Measurements from ENCODE around the gene TMEM145.
"Not testable (repeated sequence)": the region's sequence is repeated elsewhere in the genome, so short reads cannot be mapped to it uniquely, and the experiment has no call there.

The TMEM145 gene

GRCh38 chr19:42316223-42317211, 3.4 kb downstream of the TMEM145 start:
- DNase-seq, result no peak

DNA sequence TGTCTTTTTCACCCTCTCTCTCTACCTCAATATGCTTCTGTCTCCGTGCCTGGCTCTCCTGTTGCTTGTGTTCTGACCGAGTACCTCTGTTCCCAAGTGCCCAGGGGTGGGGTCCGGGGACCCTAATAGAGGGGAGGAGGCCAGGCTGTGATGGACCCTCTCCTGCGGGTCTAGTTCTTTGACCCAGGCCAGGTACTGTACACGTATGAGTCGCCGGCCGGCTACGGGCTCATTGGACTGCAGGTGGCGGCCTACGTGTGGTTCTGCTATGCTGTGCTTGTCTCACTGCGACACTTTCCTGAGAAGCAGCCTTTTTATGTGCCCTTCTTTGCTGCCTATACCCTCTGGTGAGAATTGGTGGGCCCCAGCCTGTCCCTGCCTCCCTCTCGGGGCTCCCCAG, 4.4 kb downstream of the TMEM145 start:
- no peak for DNase-seq

DNA sequence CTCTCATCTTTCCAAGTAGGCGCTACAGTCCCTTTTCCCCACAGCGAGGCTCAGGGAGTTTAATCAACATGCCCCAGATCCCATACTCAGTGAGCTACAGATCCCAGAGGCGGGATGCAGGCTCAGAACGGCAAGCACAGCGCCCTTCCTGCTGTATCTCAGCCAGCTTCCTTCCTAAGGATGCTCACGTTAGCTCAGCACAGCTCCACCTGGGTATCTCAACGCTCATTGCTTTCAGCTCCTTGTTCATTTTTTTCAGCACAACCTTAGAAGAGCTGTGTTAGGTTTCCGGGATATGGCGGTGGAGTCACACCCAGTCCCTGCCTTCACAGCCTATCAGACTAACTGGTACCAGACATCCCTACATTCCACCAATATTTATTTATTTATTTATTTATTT, 9.2 kb downstream of the TMEM145 start:
- DNase-seq, result no peak

DNA sequence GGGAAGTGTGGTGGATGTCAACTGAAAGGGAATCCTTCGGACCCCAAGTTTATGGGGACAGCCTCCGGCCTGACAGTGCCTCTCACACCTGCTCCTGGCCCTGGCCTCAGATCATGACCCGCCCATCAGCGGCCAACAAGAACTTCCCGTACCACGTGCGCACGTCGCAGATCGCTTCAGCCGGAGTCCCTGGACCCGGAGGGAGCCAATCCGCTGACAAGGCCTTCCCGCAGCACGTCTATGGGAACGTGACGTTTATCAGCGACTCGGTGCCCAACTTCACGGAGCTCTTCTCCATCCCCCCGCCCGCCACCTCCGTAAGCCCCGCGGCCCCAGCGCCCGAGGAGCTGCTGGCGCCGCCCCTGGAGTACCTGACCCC, 10.4 kb downstream of the TMEM145 start:
- no peak for DNase-seq

DNA sequence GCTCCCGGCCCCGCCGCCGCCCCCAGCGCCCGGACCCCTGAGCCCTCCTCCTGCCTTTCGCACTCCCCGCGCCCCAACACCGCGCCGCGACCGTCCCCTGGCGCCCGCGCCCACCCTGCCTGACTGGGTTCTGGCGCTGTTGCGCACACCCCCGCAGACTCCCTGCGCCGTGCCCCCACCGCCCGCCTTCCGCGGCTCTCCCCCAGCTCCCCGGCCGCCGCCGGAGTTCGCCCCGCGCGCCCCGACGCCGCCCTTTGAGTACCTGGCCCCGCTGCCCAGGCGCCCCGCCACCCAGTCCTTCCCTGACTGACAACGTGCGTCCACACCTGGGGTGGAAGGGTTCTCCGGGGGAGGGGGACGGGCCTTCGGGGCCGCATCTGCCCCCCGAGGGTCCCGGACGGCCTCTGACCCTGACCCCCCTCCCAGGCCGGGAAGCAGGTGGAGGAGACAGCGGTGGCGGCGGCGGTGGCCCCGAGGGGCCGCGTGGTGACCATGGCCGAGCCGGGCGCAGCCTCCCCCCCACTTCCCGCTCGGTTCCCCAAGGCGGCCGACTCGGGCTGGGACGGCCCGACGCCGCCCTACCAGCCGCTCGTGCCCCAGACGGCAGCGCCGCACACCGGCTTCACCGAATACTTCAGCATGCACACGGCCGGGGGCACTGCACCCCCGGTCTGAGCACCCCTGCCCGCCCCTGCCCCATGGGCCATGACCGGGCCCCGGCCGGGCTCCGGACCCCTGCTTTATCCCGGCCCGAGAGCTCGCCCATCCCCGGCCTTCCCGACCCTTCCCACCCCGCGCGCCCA, 10.9 kb downstream of the TMEM145 start:
- DNase-seq, result no peak

GRCh38 chr19:42324655-42325307, 11.7 kb downstream of the TMEM145 start:
- DNase-seq, result no peak

DNA sequence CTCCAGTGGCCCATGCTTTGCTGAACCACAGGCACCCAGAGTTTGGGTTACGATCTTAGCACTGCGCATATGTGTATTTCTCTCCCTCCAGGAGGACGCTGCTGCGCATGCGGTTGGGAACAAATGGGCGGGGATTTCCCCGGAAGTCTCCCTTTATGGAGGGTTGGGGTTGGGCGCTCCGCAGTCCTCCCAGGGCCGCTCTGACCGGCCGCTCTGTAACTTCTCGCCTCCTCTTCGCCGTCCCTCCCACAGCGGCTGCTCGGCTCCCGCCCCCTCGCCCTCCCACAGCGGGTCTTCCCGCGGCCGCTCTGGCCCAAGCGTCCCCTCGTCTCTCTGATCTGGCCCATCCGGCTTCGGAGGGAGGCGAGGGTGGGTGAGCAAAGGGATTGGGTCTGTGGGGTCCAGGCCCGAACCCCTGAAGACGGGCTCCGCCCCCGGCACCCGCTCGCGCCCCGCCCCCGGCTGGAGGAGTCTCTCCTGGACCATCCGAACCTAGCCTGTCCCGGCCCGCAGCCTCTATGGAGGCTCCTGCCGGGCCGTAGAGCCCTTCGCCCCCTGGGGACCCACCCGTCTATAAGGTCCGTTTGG, 12.3 kb downstream of the TMEM145 start, which contains the start of gene MEGF8:
MEGF8 (plus strand) TSS at position 328 of the 588 bp plus-strand sequence. CDS start 609 bp downstream, outside the sequence.
- DNase-seq, result peak; percentile 87 to 95

DNA sequence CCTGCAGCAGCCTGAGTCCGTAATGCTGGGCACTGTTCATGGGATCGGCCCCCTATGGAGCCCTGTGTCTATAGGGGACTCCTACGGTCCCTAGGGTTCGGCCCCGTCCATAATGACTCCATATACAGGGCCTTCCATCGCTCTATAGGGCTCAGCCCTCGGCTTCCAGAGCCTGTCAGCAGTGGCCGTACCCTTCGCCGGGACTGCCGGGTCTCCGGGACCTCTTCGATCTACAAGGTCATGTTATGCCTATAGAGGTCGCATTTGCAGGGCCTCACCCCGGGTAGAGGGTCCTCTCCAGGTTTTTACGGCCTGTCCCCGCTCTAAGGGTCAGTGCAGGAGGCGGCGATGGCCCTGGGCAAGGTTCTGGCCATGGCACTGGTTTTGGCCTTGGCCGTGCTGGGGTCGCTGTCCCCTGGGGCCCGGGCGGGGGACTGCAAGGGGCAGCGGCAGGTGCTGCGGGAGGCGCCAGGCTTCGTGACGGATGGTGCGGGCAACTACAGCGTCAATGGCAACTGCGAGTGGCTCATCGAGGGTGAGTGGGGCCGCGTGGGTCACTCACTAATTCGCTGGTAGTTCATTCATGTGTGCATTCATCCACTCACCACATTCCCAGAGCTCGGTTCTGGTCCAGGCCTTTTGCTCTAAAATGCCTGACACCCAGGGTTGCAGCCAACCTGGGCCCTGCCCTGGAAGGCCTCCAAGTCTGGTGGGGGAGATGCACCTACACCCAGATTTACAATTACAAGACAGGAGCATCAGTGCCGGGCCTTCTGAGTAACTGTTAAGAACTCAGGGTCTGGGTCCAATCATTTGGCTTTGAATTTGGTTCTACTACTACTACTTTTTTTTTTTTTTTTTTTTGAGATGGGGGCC, 13.0 kb downstream of the TMEM145 start:
- DNase-seq, result no peak

GRCh38 chr19:42326969-42327368, 13.9 kb downstream of the TMEM145 start:
- no peak for DNase-seq

- DNase-seq, result no peak
These were observed 14.3 kb downstream of the TMEM145 start for GRCh38 chr19:42327381-42327780.

DNA sequence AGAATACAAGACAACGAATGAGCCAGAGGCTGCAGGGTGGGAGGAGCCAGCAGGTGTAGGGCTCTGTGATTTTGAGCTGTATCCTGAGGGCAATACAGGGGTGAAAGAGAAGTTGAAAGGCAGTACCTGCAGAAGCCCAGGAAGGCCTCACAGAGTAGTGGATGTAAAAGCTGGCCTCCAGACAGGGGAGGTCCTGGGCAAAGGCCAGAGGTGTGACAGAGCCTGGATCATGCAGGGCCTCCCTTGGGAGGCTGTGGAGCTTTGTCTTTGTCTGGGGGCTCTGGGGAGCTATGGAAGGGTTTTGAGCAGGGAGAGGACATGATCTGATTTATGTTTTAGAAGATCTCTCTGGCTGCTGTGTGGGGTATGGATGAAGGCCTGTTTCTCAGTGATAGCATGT, 15.0 kb downstream of the TMEM145 start:
- DNase-seq, result no peak

GRCh38 chr19:42328854-42329253, 15.7 kb downstream of the TMEM145 start:
- DNase-seq, result no peak

- no peak for DNase-seq
These were observed 17.2 kb downstream of the TMEM145 start for GRCh38 chr19:42330241-42330711.

DNA sequence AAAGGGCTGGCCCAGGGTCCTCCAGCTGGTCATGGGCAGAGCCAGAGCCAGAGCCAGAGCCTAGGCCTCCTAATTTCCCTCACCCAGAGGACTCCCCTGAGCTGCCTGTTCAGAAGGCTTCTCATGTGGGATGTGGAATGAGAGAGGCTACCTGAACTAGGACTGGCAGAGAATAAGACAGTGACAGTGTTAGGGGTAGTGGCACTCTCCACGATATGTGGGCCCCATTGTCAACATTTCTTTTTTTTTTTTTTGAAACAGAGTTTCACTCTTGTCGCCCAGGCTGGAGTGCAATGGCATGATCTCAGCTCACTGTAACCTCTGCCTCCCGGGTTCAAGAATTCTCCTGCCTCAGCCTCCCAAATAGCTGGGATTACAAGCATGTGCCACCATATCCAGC, 18.2 kb downstream of the TMEM145 start:
- not testable (repeated sequence) for DNase-seq

GRCh38 chr19:42332059-42332458, 18.9 kb downstream of the TMEM145 start:
- DNase-seq, result no peak

GRCh38 chr19:42333018-42333417, 19.9 kb downstream of the TMEM145 start:
- DNase-seq, result no peak

DNA sequence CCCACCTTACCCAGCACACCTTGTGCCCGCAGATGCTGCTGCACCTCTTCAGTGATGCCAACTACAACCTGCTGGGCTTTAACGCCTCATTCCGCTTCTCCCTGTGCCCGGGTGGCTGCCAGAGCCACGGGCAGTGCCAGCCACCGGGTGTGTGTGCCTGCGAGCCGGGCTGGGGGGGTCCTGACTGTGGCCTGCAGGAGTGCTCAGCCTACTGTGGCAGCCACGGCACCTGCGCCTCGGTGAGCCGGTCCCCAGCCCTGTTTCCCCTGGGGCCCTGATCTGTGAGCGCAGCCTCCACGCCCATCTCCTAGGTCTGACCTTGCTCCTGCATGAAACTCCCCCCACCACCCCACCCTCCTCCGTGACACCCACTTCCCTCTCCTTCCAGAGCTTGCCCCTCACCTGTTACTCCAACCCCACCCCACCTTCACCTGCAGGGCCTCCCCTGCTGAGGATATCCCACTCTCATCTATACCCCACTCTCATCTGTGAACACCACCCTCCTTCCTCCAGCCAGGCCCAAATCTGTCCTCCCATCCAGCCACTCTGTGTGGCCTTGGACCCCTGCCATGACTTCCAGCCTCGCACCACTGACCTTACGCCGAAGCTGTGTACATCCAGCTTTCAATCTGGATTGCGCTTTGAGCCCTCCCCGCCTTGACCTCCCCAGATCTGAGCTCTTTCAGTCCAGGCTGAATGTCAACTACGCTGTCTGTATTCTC, 21.0 kb downstream of the TMEM145 start:
- DNase-seq, result no peak

DNA sequence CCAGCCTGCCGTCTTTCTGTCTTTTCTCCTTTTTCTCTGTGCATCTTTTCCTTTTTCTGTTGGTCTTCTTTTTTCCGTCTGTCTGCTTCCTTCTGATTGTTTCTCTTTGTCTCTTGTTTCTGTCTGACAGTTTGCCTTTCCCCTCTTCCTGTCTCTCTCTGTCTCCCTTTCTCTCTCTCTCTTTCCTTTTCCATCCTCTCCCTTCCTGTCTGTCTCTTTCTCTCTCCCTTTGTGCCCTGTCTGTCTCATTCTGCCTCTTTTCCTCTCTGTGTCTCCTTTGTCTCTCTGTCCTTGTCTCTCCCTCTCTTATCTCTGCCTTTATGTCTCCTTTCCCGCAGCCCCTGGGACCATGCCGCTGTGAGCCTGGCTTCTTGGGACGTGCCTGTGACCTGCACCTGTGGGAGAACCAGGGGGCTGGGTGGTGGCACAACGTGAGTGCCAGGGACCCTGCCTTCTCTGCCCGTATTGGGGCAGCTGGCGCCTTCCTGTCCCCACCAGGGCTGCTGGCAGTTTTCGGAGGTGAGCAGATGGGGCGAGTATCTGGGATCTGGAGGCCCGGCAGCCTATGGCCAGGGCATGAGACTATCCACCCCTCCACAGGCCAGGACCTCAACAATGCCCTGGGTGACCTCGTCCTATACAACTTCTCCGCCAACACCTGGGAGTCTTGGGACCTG, 21.7 kb downstream of the TMEM145 start:
- no peak for DNase-seq

DNA sequence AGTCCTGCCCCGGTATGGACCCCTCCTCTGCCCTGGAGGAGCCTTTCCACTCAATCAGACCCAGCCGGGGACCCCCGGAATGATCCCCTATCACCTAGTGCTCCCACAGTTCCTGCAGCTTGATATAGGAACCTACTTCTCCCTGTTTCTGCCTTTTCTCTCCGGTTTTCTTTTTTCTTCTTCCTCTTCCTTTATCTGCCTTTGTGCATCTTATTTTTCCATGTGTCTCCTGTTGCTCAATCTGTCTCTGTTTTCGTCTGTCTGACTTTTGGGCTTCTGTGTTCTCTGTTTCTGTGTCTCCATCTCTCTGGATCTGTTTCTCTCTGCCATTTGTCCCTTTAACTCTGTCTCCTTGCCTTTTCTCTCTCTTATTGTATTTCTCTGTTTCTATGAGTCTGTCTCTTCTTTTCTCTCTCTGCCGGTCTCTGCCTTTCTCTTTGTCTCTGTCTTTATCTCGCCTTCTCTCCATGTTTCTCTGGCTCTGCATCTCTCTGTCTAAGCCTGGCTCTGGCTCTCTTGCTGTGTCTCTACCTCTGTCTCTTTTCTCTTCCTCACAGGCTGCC, 22.3 kb downstream of the TMEM145 start:
- no peak for DNase-seq

- DNase-seq, result no peak
These were observed 22.9 kb downstream of the TMEM145 start for GRCh38 chr19:42335971-42336370.
